Subcutaneous adipose tissue (tissue), 4 donors: ENCODE measurements around the gene SBK2. TPM values are rescaled to one million over a fixed set of nuclear protein-coding genes. Genes with fewer than 3 reads are reported as not detected.

Experiments
- CTCF ChIP-seq: fragments of 450-650 bp; IDR thresholded peaks from one replicate; pipeline ENCODE4 v1.5.1; 2016; ENCODE audit warnings: low read depth, mild to moderate bottlenecking, control low read depth, antibody characterized with exemption, moderate library complexity
- total RNA-seq, 4 donors: library from RNA; depleted of rRNA; stranded (reverse); fragments of >200 nt; gene quantifications; one replicate each; pipeline ENCODE4 v1.1.0, GENCODE V29; 2016

SBK2 gene
- total RNA-seq, 4 donors from 2014 or later, result not detected

GRCh38 chr19:55527197-55528029 lies 9.5 kb downstream of the SBK2 start:
- no peak for TF ChIP-seq CTCF

GRCh38 chr19:55526216-55527196 lies 10.4 kb downstream of the SBK2 start:
- no peak for TF ChIP-seq CTCF

- TF ChIP-seq CTCF, result no peak
Measured at GRCh38 chr19:55525289-55526101, 11.4 kb downstream of the SBK2 start.

GRCh38 chr19:55520691-55521292 lies 16.1 kb downstream of the SBK2 start:
- TF ChIP-seq CTCF, result no peak

GRCh38 chr19:55519451-55520311 lies 17.3 kb downstream of the SBK2 start:
- TF ChIP-seq CTCF, result no peak
